Fibroblast of the conjunctiva (primary cell): ENCODE results near the gene ARHGDIG.

ENCODE experiments used
- DNase-seq: peaks from one replicate; pipeline ENCODE4 v3.0.0-alpha.2; 2010; ENCODE audit warnings: low read depth

Gene ARHGDIG

GRCh38 chr16:280991-281659 lies 734 bp downstream of the ARHGDIG start:
- no peak for DNase-seq

- DNase-seq = no peak
Observed at GRCh38 chr16:281660-282255, 1.4 kb downstream of the ARHGDIG start.

DNA sequence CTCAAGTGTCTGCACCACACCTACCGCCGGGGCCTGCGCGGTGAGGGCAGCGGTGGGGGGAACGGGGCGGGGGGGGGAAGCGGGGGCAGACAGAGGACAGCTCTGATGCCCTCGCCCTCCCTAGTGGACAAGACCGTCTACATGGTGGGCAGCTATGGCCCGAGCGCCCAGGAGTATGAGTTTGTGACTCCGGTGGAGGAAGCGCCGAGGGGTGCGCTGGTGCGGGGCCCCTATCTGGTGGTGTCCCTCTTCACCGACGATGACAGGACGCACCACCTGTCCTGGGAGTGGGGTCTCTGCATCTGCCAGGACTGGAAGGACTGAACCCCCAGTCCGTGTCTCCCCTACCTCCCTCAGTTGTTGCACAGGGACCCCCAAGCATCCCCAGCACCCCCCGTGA lies 2.1 kb downstream of the ARHGDIG start:
- DNase-seq = no peak

- no peak for DNase-seq
Observed at GRCh38 chr16:283033-283805, 2.8 kb downstream of the ARHGDIG start, which contains the start of gene PDIA2. TSS of gene PDIA2 (plus strand) at chr16:283164. CDS start at chr16:283170, 6 bp downstream.

GRCh38 chr16:284204-285120 lies 4.1 kb downstream of the ARHGDIG start:
- DNase-seq = no peak

- no peak for DNase-seq
Observed at GRCh38 chr16:285146-286055, 5.0 kb downstream of the ARHGDIG start.

- DNase-seq = no peak
Observed at GRCh38 chr16:286491-287297, 6.3 kb downstream of the ARHGDIG start.

GRCh38 chr16:287298-287811 lies 7.0 kb downstream of the ARHGDIG start:
- DNase-seq = no peak

- DNase-seq = no peak
Observed at GRCh38 chr16:287981-288920, 7.9 kb downstream of the ARHGDIG start.

- no peak for DNase-seq
Observed at GRCh38 chr16:289395-289997, 9.1 kb downstream of the ARHGDIG start.

- DNase-seq = no peak
Observed at GRCh38 chr16:290015-290680, 9.8 kb downstream of the ARHGDIG start.

DNA sequence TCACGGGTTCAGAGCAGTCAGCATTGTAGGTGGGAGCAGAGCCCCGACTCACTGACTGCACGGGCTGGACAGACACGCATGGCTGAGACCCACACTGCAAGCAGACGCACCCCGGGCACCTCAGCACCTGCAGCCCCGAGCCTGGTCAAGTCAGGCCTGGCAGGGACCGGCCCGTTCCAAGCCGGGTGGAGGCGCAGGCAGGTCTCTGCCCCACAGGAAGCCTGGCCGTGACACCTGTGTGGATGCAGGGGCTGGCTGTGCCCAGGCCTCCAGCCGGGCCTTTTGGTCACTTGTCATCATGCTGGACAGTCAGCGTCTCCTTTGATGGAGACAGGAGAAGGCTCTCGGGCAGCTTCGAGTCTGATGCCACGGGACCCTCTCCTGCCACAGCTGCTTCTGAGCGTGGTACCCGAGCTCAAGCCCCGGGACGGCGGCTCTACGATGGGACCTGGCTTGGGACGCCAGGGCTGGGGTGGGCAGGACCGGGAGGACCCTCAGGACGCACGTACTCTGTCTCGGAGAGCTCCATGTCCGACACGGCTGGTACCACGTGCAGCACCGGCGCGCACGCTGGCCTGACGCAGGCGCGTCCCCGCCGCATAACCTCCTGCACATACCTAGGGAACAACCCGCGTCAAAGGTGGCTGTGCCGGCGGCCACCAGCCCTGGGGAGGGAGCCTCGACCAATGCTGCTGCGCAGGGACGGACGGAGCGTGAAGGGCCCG lies 10.5 kb downstream of the ARHGDIG start:
- DNase-seq = no peak

DNA sequence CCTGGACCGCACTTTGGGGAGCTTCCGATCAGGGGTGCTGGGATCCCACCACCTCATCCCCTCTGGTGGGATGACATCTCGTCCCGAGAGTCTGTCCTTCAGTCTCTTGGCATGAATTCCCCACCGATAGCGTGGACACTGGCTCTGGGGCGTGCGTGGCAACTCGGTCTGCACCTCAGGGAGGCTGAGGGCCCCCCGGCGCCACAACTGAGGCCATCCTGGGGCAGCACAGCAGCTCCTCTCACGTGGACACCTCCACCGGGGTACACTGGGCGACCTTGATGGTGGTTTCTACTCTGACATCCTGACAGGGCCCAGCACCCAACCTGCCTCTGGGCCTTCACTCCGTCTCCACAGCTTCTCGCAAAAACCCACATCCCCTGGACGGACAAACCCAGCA lies 11.1 kb downstream of the ARHGDIG start:
- DNase-seq = no peak

- no peak for DNase-seq
Observed at GRCh38 chr16:293043-293775, 12.8 kb downstream of the ARHGDIG start.

DNA sequence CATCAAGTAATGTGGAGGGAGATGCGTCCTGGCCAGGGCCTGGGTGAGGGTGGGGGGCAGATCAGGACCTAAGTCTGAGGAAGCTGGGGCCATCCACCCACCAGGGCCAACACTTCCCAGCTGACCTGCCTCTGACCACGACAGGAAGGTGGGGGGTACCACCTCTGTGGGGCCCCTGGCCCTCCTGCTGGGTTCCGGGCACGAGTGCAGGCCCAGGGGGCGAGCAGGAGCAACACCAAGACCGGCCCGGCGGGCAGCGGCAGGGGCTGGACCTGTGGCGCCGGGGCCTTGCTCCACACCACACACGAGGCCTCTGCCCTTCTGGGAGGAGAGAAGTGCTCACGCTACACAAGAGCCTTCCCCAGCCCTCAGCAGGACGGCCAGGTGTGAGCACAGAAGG lies 15.9 kb downstream of the ARHGDIG start:
- no peak for DNase-seq

DNA sequence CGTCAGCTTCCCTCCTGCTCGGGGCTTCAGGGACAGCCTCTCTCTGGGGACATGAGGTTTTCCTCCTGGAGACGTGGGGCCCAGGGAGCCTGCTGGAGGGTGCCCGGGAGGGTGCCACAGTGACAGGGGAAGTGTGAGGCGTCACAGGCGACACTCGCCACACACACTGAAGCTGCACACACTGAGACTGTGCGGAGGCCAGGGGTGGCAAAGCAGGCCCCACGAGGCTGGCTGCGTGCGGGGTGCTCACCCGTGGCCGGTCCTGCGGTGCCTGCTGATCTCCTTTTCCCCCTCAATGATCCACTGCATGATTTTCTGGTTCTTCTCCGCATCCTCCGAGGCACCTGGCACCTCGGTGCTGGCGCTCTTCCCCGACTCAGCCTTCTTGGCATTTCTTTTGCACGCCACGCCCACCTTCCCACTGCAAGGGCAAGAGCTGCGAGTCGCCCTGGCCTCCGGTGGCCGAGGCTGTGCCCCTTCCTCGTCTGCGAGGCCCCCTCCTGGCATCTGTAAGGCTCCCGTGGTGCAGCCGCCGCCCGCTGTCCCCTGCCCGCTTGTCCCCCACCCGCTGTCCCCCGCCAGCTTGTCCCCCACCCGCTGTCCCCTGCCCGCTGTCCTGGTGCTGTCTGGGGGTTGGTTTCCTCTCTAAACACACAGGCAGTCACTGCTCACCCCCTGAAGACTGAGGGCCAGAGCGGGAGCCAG lies 16.6 kb downstream of the ARHGDIG start:
- DNase-seq = no peak
